GM21526 (cell line): ENCODE results near the gene GSG1L.

ENCODE experiments used
- ATAC-seq: cut with Tn5 transposase; IDR thresholded peaks from one replicate; pipeline ENCODE4 v1.9.1; 2021; ENCODE audit warnings: moderate library complexity; ENCODE audit not compliant: unreplicated experiment, low FRiP score

GSG1L gene

GRCh38 chr16:27784351-27785306, 278.9 kb downstream of the GSG1L start:
- ATAC-seq = no peak

- no peak for ATAC-seq
Measured at GRCh38 chr16:27781981-27782880, 281.3 kb downstream of the GSG1L start.

GRCh38 chr16:27781195-27781524, 282.4 kb downstream of the GSG1L start:
- no peak for ATAC-seq

- no peak for ATAC-seq
Measured at GRCh38 chr16:27780468-27781194, 282.9 kb downstream of the GSG1L start.

GRCh38 chr16:27779641-27780164, 283.8 kb downstream of the GSG1L start:
- ATAC-seq = no peak

- ATAC-seq = no peak
Measured at GRCh38 chr16:27778926-27779570, 284.5 kb downstream of the GSG1L start.

- ATAC-seq = no peak
Measured at GRCh38 chr16:27778171-27778925, 285.2 kb downstream of the GSG1L start.

- ATAC-seq = no peak
Measured at GRCh38 chr16:27777527-27777926, 286.0 kb downstream of the GSG1L start.

- ATAC-seq = no peak
Measured at GRCh38 chr16:27776556-27777225, 286.8 kb downstream of the GSG1L start.

- ATAC-seq = no peak
Measured at GRCh38 chr16:27775254-27775653, 288.3 kb downstream of the GSG1L start.

- no peak for ATAC-seq
Measured at GRCh38 chr16:27774779-27775178, 288.7 kb downstream of the GSG1L start.

- ATAC-seq = no peak
Measured at GRCh38 chr16:27773344-27773743, 290.2 kb downstream of the GSG1L start.

GRCh38 chr16:27772093-27772825, 291.3 kb downstream of the GSG1L start:
- no peak for ATAC-seq

- ATAC-seq = no peak
Measured at GRCh38 chr16:27771201-27771910, 292.2 kb downstream of the GSG1L start.

- no peak for ATAC-seq
Measured at GRCh38 chr16:27770271-27771196, 293.0 kb downstream of the GSG1L start.

- ATAC-seq = no peak
Measured at GRCh38 chr16:27769561-27770255, 293.8 kb downstream of the GSG1L start.
